SU-DHL-6 (cell line): ENCODE measurements around the gene PGLYRP2.

Experiments used
- H2AFZ ChIP-seq: fragments of 200-600 bp; sonication (generic); 2 replicates; pipeline ENCODE4 v1.6.1; 2014; ENCODE audit warnings: low read depth, mild to moderate bottlenecking, moderate library complexity, mixed read lengths, antibody characterized with exemption, low read length; ENCODE audit not compliant: severe bottlenecking
- H3F3A ChIP-seq: fragments of 200-600 bp; shearing (Covaris generic); 2 replicates; pipeline ENCODE4 v1.6.0; 2016; ENCODE audit warnings: antibody characterized with exemption, mild to moderate bottlenecking; ENCODE audit not compliant: insufficient read depth
- H3K27ac ChIP-seq: fragments of 200-600 bp; sonication (generic); 2 replicates; pipeline ENCODE4 v1.5.1; 2016; ENCODE audit warnings: low read depth, mild to moderate bottlenecking, low read length, moderate library complexity, mixed read lengths
- H3K27me3 ChIP-seq: fragments of 200-600 bp; sonication (generic), shearing (Covaris generic); 2 replicates; pipeline ENCODE4 v1.6.0; 2014; ENCODE audit warnings: mild to moderate bottlenecking, low read length
- H3K36me3 ChIP-seq: fragments of 200-600 bp; sonication (generic); 2 replicates; pipeline ENCODE4 v1.6.1; 2014; ENCODE audit warnings: mild to moderate bottlenecking, low read length, mixed read lengths
- H3K4me2 ChIP-seq: fragments of 300-600, 200-600 bp; shearing (Covaris generic), sonication (generic); 2 replicates; pipeline ENCODE4 v1.6.0; 2014; ENCODE audit warnings: low read length, low read depth, mild to moderate bottlenecking; ENCODE audit not compliant: poor library complexity, severe bottlenecking
- H3K4me3 ChIP-seq: fragments of 200-600 bp; sonication (generic); 2 replicates; pipeline ENCODE4 v1.5.1; 2014; ENCODE audit warnings: antibody characterized with exemption, low read length, mild to moderate bottlenecking, mixed read lengths; ENCODE audit not compliant: insufficient read depth, poor library complexity, severe bottlenecking
- H3K79me2 ChIP-seq: fragments of 200-600 bp; sonication (generic); 2 replicates; pipeline ENCODE4 v1.6.1; 2014; ENCODE audit warnings: mild to moderate bottlenecking, low read length, moderate library complexity; ENCODE audit not compliant: insufficient read depth
- H3K9ac ChIP-seq: fragments of 200-600 bp; sonication (generic); 2 replicates; pipeline ENCODE4 v1.7.0; 2014; ENCODE audit warnings: mild to moderate bottlenecking, low read length
- H3K9me2 ChIP-seq: fragments of 200-600 bp; sonication (generic); replicated peaks from 2 replicates; pipeline ENCODE4 v1.6.1; 2014; ENCODE audit warnings: low read length; ENCODE audit not compliant: insufficient read depth
- H3K9me3 ChIP-seq: fragments of 200-600 bp; sonication (generic); 2 replicates; pipeline ENCODE4 v1.6.1; 2014; ENCODE audit warnings: low read length, mixed read lengths; ENCODE audit not compliant: insufficient read depth
- H4K20me1 ChIP-seq: fragments of 200-600 bp; sonication (generic); 2 replicates; pipeline ENCODE4 v1.6.1; 2014; ENCODE audit warnings: low read depth, mild to moderate bottlenecking, antibody characterized with exemption, low read length, moderate library complexity, mixed read lengths
- CTCF ChIP-seq: fragments of 200-600 bp; sonication (generic); IDR thresholded peaks from one replicate; pipeline ENCODE4 v1.5.1; 2017; ENCODE audit warnings: antibody characterized with exemption, mild to moderate bottlenecking, low read length, moderate library complexity; ENCODE audit not compliant: insufficient read depth, poor library complexity, severe bottlenecking
- EZH2phosphoT487 ChIP-seq: fragments of 200-600 bp; sonication (generic), shearing (Covaris generic); conservative IDR thresholded peaks from 2 replicates; pipeline ENCODE4 v1.6.1; 2018; ENCODE audit warnings: mild to moderate bottlenecking, antibody characterized with exemption, low read length, moderate library complexity, mixed read lengths

The PGLYRP2 gene

DNA sequence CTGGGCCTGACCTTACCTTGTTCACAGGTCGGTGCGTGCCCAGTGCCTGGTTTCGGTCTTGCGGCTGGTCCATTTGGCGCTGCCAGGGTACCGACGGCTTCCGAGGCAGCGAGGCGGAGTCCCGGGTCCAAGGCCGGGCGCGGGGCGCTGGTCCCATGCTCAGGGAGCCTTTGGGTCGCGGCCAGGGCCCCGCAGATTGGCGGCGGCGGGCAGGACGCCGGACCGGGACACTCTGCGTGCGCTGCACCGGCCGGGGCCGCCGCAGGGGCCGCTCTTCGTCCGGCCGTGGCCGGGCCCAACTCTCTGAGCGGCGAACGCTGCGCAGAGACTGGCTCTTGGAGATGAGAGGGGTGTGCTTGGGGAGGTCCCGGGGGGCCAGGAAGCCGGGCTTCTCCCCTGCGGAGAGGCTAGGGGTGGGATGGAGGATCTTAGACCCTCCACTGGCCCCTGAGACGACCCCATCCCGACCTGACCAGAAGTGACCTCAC lies 26.2 kb downstream of the PGLYRP2 start:
- no peak overlapping the region for H3K9ac ChIP-seq
- H2AFZ ChIP-seq, result no peak overlapping the region
- H3K4me2 ChIP-seq, result no peak overlapping the region

GRCh38 chr19:15452111-15453047 lies 26.9 kb downstream of the PGLYRP2 start:
- H3K9ac ChIP-seq, result no peak overlapping the region
- no peaks in the 10 kb centered on the region for H3K9me2 ChIP-seq
- H3F3A ChIP-seq, result peaks cover 8% of the 10 kb centered on the region; the same call in 1 of the 2 replicates
- no peak overlapping the region for H3K27ac ChIP-seq
- H3K79me2 ChIP-seq, result no peaks in the 10 kb centered on the region
- no peak overlapping the region for H3K4me3 ChIP-seq
- H4K20me1 ChIP-seq, result no peaks in the 10 kb centered on the region
- H2AFZ ChIP-seq, result no peak overlapping the region
- no peak overlapping the region for H3K4me2 ChIP-seq
- TF ChIP-seq EZH2phosphoT487 (no peak), CTCF (no peak)
- H3K27me3 ChIP-seq, result no peaks in the 10 kb centered on the region
- no peaks in the 10 kb centered on the region for H3K36me3 ChIP-seq
- H3K9me3 ChIP-seq, result no peaks in the 10 kb centered on the region

More for the DNA sequence above, 26.2 kb downstream of the PGLYRP2 start:
- Histone ChIP-seq H3K79me2 (no peaks in the 10 kb centered on the region), H3K9me3 (no peaks in the 10 kb centered on the region), H3K4me3 (no peak overlapping the region), H3K27ac (no peak overlapping the region), H3K9me2 (no peaks in the 10 kb centered on the region), H3K36me3 (no peaks in the 10 kb centered on the region), H4K20me1 (no peaks in the 10 kb centered on the region), H3K27me3 (no peaks in the 10 kb centered on the region), H3F3A (peaks cover 8% of the 10 kb centered on the region; the same call in 1 of the 2 replicates)
- TF ChIP-seq EZH2phosphoT487, result no peak
- TF ChIP-seq CTCF, result no peak

GRCh38 chr19:15450528-15450890 lies 28.8 kb downstream of the PGLYRP2 start:
- H3K27ac ChIP-seq, result no peak overlapping the region
- no peaks in the 10 kb centered on the region for H3K9me3 ChIP-seq
- H3K36me3 ChIP-seq, result no peaks in the 10 kb centered on the region
- H4K20me1 ChIP-seq, result no peaks in the 10 kb centered on the region
- H3K4me2 ChIP-seq, result no peak overlapping the region
- peaks cover 8% of the 10 kb centered on the region; the same call in 1 of the 2 replicates for H3F3A ChIP-seq
- no peak overlapping the region for H3K4me3 ChIP-seq
- no peaks in the 10 kb centered on the region for H3K79me2 ChIP-seq
- no peaks in the 10 kb centered on the region for H3K27me3 ChIP-seq
- TF ChIP-seq EZH2phosphoT487 (no peak), CTCF (no peak)
- H3K9ac ChIP-seq, result no peak overlapping the region
- H3K9me2 ChIP-seq, result no peaks in the 10 kb centered on the region
- H2AFZ ChIP-seq, result no peak overlapping the region
